ENCODE measurements around the gene NSUN2.
"Not testable (repeated sequence)": the region's sequence is repeated elsewhere in the genome, so short reads cannot be mapped to it uniquely, and the experiment has no call there.

Gene NSUN2

DNA sequence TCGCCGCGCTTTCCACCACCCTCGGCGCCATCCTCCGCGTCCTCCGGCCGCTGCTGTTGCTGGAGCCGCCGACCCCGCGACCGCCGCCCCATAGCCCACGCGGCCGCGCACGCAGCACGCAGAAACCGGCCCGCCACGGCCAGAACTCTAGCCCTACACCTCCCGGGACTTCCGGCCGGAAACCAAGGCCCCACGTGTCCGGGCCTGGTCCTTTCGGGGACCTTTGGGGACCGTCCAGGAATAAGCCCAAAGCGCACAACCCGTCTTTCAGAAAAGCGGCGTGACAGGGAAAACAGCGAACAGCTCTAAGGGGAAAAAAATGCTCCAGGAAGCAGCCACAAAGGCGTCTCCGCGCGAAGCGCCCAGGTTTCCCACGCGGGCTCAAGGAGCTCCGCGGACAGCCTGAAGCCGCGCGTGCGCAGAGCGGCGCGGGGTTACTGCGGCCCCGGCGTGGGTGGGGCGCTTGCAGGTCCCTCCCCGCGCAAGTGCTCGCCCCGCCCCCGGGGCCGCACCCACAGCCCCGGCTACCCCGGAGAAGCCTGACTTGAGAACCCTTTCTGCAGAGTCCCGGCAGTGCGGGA, at the start of gene NSUN2, which contains the start of gene SRD5A1:
TSS of gene NSUN2 (minus strand) at position 157 of the 581 bp plus-strand sequence. CDS start at position 92, 65 bp downstream.
TSS of gene SRD5A1 (plus strand) at position 553 of the 581 bp plus-strand sequence. CDS start 137 bp downstream, outside the sequence.
- DNase-seq (ENCODE audit: low read depth) = peak; percentile 85

- DNase-seq (ENCODE audit: low read depth) = no peak
These were observed 49.4 kb upstream of the NSUN2 start for GRCh38 chr5:6682239-6682638.

- no peak for DNase-seq (ENCODE audit: low read depth)
These were observed 48.8 kb upstream of the NSUN2 start for GRCh38 chr5:6681682-6682081.

GRCh38 chr5:6680922-6681321, 48.1 kb upstream of the NSUN2 start:
- DNase-seq (ENCODE audit: low read depth) = no peak

DNA sequence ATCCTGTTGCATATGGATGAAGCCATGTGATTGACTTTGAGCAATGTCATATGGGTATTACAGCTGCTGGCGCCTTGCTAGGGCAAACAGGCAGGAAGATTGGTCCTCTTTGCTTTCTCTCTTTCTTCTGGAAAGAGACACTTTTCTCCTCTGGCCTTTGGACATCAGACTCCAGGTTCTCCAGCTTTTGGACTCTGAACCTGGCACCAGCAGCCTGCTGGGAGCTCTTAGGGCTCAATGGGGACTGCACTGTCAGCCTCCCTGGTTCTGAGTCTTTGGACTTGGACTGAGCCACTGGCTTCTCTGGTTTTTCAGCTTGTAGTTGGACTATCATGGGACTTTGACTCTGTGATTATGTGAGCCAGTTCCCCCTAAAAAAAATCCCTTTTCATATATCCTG, 45.5 kb upstream of the NSUN2 start:
- DNase-seq (ENCODE audit: low read depth) = no peak

DNA sequence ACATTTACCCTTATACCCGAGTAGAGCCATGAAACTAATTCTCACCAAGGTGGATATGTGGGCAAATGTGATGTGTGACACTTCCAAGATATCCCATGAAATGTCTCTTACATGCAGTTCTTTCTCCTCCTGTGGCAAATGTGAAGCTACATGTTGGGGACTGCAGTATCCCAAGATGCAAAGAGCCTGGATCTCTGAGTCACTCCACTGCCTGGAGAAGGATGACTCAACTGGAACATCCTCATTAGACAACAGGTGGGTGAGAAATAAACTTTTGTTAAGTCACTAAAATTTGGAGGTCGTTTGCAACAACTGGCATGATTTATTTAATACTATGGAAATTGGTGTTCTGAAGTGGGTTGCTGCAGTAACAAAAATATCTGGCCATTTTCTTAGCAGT, 43.9 kb upstream of the NSUN2 start:
- no peak for DNase-seq (ENCODE audit: low read depth)

DNA sequence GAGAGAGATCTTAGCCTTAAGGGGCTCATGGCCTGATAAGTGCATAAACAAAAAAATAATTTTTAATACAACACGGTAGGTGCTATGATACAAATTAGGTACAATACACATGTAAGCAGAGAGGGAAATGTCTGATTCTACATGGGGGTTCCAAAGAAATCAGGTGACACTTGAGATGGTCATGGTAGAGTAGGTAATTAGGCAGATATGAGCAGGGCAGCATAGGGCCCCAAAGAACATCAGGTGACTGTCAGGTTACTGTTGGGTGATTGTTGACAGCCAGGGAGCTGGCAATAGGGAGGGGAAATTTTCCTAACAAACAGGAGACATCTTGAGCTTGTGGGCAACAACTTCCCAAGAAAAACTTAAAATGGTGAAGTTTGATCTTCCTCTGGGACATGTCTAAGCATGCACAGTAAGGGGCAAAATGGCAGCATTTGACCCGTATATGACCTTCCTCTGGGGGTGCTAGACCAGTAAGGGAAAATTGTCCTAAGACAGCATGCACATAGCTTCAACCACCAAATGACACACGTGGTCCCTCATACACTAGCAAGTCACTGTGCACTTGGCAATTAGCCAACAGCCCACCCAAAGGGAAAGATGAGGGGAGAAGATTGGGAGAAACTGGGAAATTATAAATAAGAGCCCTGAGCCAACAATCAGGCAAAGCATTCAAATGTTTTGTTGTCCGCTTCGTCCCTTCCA, 43.1 kb upstream of the NSUN2 start:
- peak; percentile 17 for DNase-seq (ENCODE audit: low read depth)

DNA sequence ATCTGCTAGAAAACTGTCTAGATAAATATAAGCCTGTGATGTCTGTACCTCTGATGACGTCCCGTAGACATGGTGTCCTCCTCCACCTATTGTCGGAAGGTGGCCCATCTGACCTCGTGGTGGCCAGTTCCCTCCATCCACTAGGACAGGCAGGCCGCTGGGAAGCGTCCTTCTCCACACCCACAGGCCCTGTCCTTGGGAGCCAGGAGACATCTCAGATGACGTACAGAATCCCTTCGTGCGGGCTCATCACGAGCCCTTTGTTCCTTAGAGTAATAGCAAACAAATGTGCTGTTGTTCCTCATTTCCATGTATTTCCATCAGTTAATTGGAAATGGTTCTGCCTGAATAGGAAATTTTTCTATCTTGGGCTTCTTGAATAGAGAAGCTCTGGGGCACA, 42.0 kb upstream of the NSUN2 start:
- no peak for DNase-seq (ENCODE audit: low read depth)

DNA sequence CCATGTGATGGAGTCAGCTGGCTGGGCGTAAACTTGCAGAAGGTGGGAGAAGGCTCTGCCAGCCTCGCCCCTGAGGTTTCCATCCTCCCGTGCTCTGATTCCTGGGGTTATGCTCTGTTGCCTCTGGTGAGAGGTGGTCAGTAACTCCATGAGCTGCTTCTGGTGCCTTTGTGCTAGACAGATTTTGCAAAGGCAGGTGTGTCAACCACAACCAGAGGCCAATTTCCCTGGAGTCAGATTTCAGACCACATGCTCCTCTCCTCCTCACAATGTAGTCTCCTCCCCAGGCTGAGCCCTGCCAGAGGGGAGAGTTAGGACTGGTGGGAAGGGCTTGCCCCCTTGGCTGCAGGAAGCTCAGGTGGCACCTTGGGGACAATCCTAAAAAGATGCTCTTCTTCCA, 41.6 kb upstream of the NSUN2 start:
- no peak for DNase-seq (ENCODE audit: low read depth)

- no peak for DNase-seq (ENCODE audit: low read depth)
These were observed 41.1 kb upstream of the NSUN2 start for GRCh38 chr5:6673963-6674362.

DNA sequence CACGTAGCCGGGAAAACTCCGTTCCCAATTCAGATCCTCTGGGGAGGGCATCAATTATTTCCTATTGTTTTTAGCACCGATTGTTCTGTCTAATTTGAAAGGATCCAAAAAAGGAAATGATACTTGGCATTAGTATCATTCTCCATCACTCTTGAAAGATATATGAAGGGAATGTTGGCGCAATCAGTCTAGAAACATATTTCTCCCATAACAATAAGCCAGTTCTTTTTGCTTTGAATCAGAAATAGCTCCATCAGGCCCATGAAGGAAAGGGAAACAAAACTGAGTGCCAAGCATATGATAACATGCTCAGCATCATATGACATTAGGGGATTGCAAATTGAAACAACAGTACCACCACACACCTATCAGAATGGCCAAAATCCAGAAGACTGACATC, 40.2 kb upstream of the NSUN2 start:
- DNase-seq (ENCODE audit: low read depth) = no peak

- not testable (repeated sequence) for DNase-seq (ENCODE audit: low read depth)
These were observed 35.9 kb upstream of the NSUN2 start for GRCh38 chr5:6668717-6669116.

DNA sequence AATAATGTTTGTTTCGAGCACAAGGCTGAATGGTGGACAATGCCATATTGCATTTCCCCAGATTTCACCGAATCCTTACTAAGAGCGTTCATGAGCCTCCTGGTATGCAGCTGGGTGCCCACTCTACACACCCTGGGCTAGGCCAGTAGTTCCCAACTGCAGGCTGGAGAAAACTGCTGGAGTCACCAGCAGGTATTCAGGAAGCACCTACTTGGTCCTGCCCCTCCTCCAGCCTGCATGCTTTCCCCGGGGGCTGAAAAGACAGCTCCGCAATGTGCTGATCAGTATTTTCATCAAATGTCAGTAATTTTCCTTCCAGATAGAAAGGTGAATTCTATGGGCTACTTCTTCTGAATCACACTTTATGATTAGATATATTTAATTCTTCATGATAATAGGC, 34.8 kb upstream of the NSUN2 start:
- no peak for DNase-seq (ENCODE audit: low read depth)

- DNase-seq (ENCODE audit: low read depth) = no peak
These were observed 33.9 kb upstream of the NSUN2 start for GRCh38 chr5:6666762-6667161.

DNA sequence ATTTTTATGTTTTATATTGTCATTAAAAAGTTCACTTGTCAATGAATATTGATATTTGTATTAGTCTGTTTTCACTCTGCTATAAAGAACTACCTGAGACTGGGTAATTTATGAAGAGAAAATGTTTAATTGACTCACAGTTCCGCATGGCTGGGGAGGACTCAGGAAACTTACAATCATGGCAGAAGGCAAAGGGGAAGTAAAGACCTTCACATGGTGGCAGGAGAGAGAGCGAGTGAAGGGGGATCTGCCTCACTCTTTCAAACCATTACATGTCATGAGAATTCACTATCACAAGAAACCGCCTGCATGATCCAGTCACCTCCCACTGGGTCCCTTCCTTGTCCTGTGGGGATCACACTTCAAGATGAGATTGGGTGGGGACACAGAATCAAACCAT, 27.8 kb upstream of the NSUN2 start:
- no peak for DNase-seq (ENCODE audit: low read depth)

GRCh38 chr5:6659941-6660684, 27.3 kb upstream of the NSUN2 start:
- DNase-seq (ENCODE audit: low read depth) = no peak

GRCh38 chr5:6656680-6657079, 23.8 kb upstream of the NSUN2 start:
- DNase-seq (ENCODE audit: low read depth) = no peak

GRCh38 chr5:6655432-6655831, 22.6 kb upstream of the NSUN2 start:
- DNase-seq (ENCODE audit: low read depth) = no peak

- DNase-seq (ENCODE audit: low read depth) = no peak
These were observed 19.2 kb upstream of the NSUN2 start for GRCh38 chr5:6652025-6652424.

DNA sequence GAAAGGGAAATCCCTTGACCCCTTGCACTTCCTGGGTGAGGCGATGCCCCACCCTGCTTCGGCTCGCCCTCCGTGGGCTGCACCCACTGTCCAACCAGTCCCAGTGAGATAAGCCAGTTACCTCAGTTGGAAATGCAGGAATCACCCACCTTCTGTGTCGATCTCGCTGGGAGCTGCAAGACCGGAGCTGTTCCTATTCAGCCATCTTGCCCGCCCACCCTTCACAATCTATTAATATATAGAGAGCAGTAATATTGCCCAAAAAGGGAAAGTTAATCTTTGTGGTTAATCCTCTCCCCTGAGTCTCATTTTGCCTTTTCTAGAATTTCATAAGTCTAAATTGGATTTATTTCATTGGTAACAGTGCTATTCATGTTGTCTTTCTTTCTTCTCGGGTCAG, 16.8 kb upstream of the NSUN2 start:
- DNase-seq (ENCODE audit: low read depth) = no peak

DNA sequence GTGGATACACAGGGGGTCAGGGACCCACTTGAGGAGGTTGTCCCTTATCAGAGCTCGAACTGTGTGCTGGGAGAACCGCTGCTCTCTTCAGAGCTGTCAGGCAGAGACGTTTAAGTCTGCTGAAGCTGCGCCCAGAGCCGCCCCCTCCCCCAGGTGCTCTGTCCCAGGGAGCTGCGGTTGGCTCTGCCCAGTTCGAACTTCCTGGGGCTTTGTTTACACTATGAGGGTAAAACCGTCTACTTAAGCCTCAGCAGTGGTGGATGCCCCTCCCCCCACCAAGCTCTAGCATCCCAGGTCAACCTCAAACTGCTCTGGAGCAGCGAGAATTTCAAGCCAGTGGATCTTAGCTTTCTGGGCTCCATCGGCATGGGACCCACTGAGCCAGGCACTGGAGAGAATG, 16.3 kb upstream of the NSUN2 start:
- DNase-seq (ENCODE audit: low read depth) = no peak

- not testable (repeated sequence) for DNase-seq (ENCODE audit: low read depth)
These were observed 12.9 kb upstream of the NSUN2 start for GRCh38 chr5:6645571-6646362.

Data from CMK (cell line).